DND-41 (cell line): Measurements from ENCODE around the gene NFE2L1.

Source experiments
- CTCF ChIP-seq: IDR thresholded peaks from 2 replicates; pipeline ENCODE4 v1.5.1; 2012; ENCODE audit warnings: borderline replicate concordance, low read length, moderate library complexity, mild to moderate bottlenecking; ENCODE audit not compliant: poor library complexity, severe bottlenecking; ENCODE audit errors: extremely low read depth
- EZH2 ChIP-seq: IDR thresholded peaks from 3 replicates; pipeline ENCODE4 v1.6.1; 2012; ENCODE audit warnings: borderline replicate concordance, low read depth, mild to moderate bottlenecking, moderate library complexity, low read length, inconsistent platforms; ENCODE audit not compliant: severe bottlenecking

DNA sequence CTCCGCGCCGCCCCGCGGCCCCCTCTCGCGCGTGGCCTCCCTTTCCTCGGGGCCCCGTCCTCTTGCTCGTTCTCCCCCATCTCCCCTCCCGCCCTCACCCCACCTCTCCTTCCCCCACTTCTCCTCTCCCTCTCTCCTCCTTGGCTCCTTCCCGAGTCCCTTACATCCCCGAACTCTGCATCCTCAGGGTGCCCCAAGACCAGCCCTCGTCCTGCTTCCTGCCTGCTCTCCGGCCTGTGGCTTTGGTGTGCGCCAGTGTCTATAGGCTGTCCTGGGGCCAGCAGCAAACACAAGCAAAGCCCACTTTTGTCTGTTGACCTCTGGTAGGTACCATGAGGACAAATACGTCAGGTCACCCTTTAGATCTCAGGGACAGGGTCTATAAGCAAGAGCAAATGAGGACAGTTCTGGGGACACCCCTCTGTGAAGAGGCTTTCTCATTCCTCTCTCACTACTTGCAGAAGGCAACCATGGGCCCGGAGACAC is 10.3 kb upstream of the NFE2L1 start:
- TF ChIP-seq CTCF (no peak), EZH2 (no peak)
